ENCODE measurements around the gene GRID1.

DNA sequence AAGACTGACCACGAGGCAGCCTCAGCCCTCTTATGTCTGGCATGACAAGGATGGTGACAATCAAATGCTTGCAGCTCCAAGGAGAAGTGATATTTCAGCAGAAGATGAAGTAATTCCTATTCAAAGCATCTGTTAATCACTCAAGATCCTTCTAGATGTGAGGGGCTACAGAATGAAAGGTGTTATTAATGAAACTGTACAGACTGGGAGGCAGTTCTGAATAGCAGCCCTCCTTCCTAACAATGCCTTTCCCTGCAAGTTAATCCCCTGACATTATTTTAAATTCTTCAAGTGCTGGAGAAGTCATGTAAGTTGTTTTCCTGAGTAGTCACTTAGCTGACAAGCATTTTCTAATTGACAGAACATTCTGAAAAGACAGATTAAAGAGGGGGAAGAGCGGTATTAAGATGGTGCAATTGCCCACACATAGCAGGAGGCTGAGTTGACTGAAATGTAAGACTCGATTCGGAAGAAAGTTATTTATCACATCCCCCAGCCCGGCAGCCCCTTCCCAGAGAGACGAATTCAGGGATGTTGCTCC lies 300.8 kb downstream of the GRID1 start:
- TF ChIP-seq, protein P1, sequence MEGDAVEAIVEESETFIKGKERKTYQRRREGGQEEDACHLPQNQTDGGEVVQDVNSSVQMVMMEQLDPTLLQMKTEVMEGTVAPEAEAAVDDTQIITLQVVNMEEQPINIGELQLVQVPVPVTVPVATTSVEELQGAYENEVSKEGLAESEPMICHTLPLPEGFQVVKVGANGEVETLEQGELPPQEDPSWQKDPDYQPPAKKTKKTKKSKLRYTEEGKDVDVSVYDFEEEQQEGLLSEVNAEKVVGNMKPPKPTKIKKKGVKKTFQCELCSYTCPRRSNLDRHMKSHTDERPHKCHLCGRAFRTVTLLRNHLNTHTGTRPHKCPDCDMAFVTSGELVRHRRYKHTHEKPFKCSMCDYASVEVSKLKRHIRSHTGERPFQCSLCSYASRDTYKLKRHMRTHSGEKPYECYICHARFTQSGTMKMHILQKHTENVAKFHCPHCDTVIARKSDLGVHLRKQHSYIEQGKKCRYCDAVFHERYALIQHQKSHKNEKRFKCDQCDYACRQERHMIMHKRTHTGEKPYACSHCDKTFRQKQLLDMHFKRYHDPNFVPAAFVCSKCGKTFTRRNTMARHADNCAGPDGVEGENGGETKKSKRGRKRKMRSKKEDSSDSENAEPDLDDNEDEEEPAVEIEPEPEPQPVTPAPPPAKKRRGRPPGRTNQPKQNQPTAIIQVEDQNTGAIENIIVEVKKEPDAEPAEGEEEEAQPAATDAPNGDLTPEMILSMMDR (optimal IDR thresholded peaks at IDR 0.05 in 1 of 3, IDR thresholded peaks at IDR 0.05 in 1 of 3, conservative IDR thresholded peaks at IDR 0.05 in 1 of 3; ENCODE audit: extremely low read depth in 1 of 3, insufficient read depth in 2 of 3, low read length in 3 of 3), result no peak
- no peak for TF ChIP-seq EZH2 (IDR thresholded peaks at IDR 0.05; ENCODE audit: low read length)
